ENCODE results near the gene KLHL12. TPM values are rescaled to one million over a fixed set of nuclear protein-coding genes. Genes with fewer than 3 reads are reported as not detected.

Gene KLHL12
- total and polyA plus RNA-seq, 2 of the 8 experiments (the other 6 are each of a cell fraction or from before 2014, with no cell fraction given): 27.2 to 33.3 TPM

DNA sequence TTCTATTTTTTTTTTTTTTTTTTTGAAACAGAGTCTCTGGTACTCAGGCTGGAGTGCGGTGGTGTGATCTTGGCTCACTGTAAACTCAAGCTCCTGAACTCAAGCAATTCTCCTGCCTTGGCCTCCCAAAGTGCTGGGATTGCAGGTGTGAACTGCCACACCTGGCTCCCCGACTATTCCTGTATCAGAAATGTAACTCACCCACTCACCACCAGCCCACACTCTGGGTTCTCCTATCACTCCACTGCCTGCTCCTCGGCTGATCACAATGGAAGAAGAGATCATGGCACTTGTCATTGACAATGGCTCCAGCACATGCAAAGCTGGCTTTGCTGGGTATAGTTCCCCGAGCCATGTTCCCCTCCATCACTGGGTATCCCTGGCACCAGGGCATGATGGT, 54.0 kb downstream of the KLHL12 start:
- CTCF ChIA-PET (ENCODE audit: partially characterized antibody): no interaction called here
- Histone ChIP-seq H3K9ac (replicated peaks in 1 of 4; ENCODE audit: extremely low read depth in 1 of 4, low read depth in 3 of 4, low read length in 3 of 4) (no peak overlapping the region), H3K79me2 (ENCODE audit: control insufficient read depth in 1 of 2, insufficient read depth in 2 of 2, low read length in 2 of 2) (no peaks in the 10 kb centered on the region), H3K4ac (replicated peaks; ENCODE audit: insufficient read length, low read depth, low read length) (no peak overlapping the region), H3K4me2 (ENCODE audit: insufficient read depth in 1 of 2, low read depth in 2 of 2, low read length in 2 of 2) (no peak overlapping the region), H2BK15ac (ENCODE audit: low read length) (no peak overlapping the region), H2BK12ac (ENCODE audit: low read depth, low read length) (no peak overlapping the region), H3K79me1 (ENCODE audit: low read depth, low read length) (no peaks in the 10 kb centered on the region), H3K9me3 (ENCODE audit: insufficient read depth in 2 of 2, low read depth in 1 of 2, low read length in 1 of 2) (no peaks in the 10 kb centered on the region), H3K18ac (ENCODE audit: extremely low read depth, low read length) (no peak overlapping the region), H4K20me1 (replicated peaks in 1 of 2; ENCODE audit: control insufficient read depth in 1 of 2, insufficient read depth in 2 of 2, low read length in 2 of 2) (peaks cover 0 to 4% of the 10 kb centered on the region in 2 experiments), H3K14ac (ENCODE audit: insufficient read length) (no peak overlapping the region), H4K8ac (ENCODE audit: extremely low read depth, insufficient read depth, low read length) (no peak overlapping the region), H2AFZ (ENCODE audit: low read length) (no peak overlapping the region), H3K4me1 (replicated peaks in 1 of 4; ENCODE audit: control insufficient read depth in 3 of 4, insufficient read depth in 4 of 4, low read length in 3 of 4) (no peaks in the 10 kb centered on the region), H3K23ac (ENCODE audit: insufficient read length) (no peak overlapping the region), H3K56ac (replicated peaks; ENCODE audit: insufficient read length, low read depth, low read length) (no peak overlapping the region), H2BK20ac (ENCODE audit: low read length) (no peak overlapping the region), H3K4me3 (ENCODE audit: extremely low read depth in 1 of 4, insufficient read depth in 2 of 4, low read depth in 3 of 4, low read length in 4 of 4) (no peak overlapping the region), H3K27me3 (replicated peaks in 1 of 4; ENCODE audit: control insufficient read depth in 3 of 4, extremely low read depth in 1 of 4, insufficient read depth in 3 of 4, low read length in 3 of 4) (no peaks in the 10 kb centered on the region), H2BK120ac (replicated peaks; ENCODE audit: low read depth, low read length) (no peak overlapping the region), H4K5ac (ENCODE audit: insufficient read length, low read depth, low read length) (no peak overlapping the region), H2AK5ac (ENCODE audit: low read depth, low read length) (no peak overlapping the region), H2BK5ac (ENCODE audit: low read depth, low read length) (no peak overlapping the region), H3K27ac (ENCODE audit: low read depth, low read length) (no peak overlapping the region), H3K23me2 (ENCODE audit: low read depth, low read length) (no peaks in the 10 kb centered on the region), H3K36me3 (ENCODE audit: control insufficient read depth in 2 of 4, insufficient read depth in 4 of 4, low read length in 3 of 4) (peaks cover 0 to 6% (median 0%) of the 10 kb centered on the region in 4 experiments; a peak in 1 of 8 replicates), H4K91ac (replicated peaks; ENCODE audit: insufficient read length, low read length) (no peak overlapping the region)
- no peak for FAIRE-seq
- WGBS, 2 experiments (ENCODE audit: extremely low coverage in 1 of 2, insufficient coverage in 1 of 2, insufficient read length in 1 of 2, insufficient replicate concordance in 2 of 2, low coverage in 1 of 2, low lambda C conversion rate in 2 of 2, missing lambda C conversion rate in 1 of 2): 92% methylated on average over 4 of the region's 4 CpGs; no CpG with 5 or more reads in 1 of the 2 experiments
- DNase-seq (ENCODE audit: low read depth in 1 of 2, low spot score in 2 of 2): no peak
- POLR2A ChIA-PET (ENCODE audit: partially characterized antibody): interaction anchor here (0.6 to 6.0 kb wide), 2 partner anchors 11 to 14 kb away, joined by 3 to 36 read pairs; no protein-coding TSS in a partner anchor
